Measurements from ENCODE around the gene CMTM7.

Gene CMTM7

GRCh38 chr3:32391643-32392535 lies at the start of gene CMTM7:
TSS of gene CMTM7 (plus strand) at chr3:32391853. CDS start at chr3:32391907, 54 bp downstream.
- DNase-seq = peak in 27 of 42 donors; percentile 6 to 60 (median 29)
- intact Hi-C loops (cut with DNase I) = no loop called here

GRCh38 chr3:32347343-32348125 lies 44.1 kb upstream of the CMTM7 start:
- no peak for DNase-seq
- intact Hi-C loops (cut with DNase I) = no loop called here

- DNase-seq = no peak
- intact Hi-C loops (cut with DNase I) = no loop called here
Observed at GRCh38 chr3:32349184-32349583, 42.5 kb upstream of the CMTM7 start.

GRCh38 chr3:32352563-32352962 lies 39.1 kb upstream of the CMTM7 start:
- intact Hi-C loops (cut with DNase I) = no loop called here
- no peak for DNase-seq

GRCh38 chr3:32353351-32353750 lies 38.3 kb upstream of the CMTM7 start:
- intact Hi-C loops (cut with DNase I) = no loop called here
- DNase-seq = no peak

GRCh38 chr3:32354362-32354778 lies 37.3 kb upstream of the CMTM7 start:
- no peak for DNase-seq
- intact Hi-C loops (cut with DNase I) = no loop called here

GRCh38 chr3:32355751-32356291 lies 35.8 kb upstream of the CMTM7 start:
- no peak for DNase-seq
- intact Hi-C loops (cut with DNase I) = no loop called here

- intact Hi-C loops (cut with DNase I) = no loop called here
- no peak for DNase-seq
Observed at GRCh38 chr3:32359766-32360492, 31.7 kb upstream of the CMTM7 start.

GRCh38 chr3:32360493-32360827 lies 31.2 kb upstream of the CMTM7 start:
- no peak for DNase-seq
- intact Hi-C loops (cut with DNase I) = no loop called here

- intact Hi-C loops (cut with DNase I) = no loop called here
- no peak for DNase-seq
Observed at GRCh38 chr3:32366638-32367397, 24.8 kb upstream of the CMTM7 start.

- intact Hi-C loops (cut with DNase I) = no loop called here
Observed at GRCh38 chr3:32367442-32367841, 24.2 kb upstream of the CMTM7 start.

GRCh38 chr3:32371461-32372212 lies 20.0 kb upstream of the CMTM7 start:
- intact Hi-C loops (cut with DNase I) = loop anchor here (10.0 kb wide), 1 partner anchor 93 kb away; no protein-coding TSS in a partner anchor
- DNase-seq = no peak

More at GRCh38 chr3:32367442-32367841, 24.2 kb upstream of the CMTM7 start:
- DNase-seq = no peak

GRCh38 chr3:32372213-32372490 lies 19.5 kb upstream of the CMTM7 start:
- DNase-seq = no peak
- intact Hi-C loops (cut with DNase I) = loop anchor here (10.0 kb wide), 1 partner anchor 93 kb away; no protein-coding TSS in a partner anchor

- intact Hi-C loops (cut with DNase I) = loop anchor here (10.0 kb wide), 1 partner anchor 92 kb away; no protein-coding TSS in a partner anchor
- no peak for DNase-seq
Observed at GRCh38 chr3:32373276-32373675, 18.4 kb upstream of the CMTM7 start.

GRCh38 chr3:32373844-32374243 lies 17.8 kb upstream of the CMTM7 start:
- intact Hi-C loops (cut with DNase I) = loop anchor here (10.0 kb wide), 1 partner anchor 91 kb away; no protein-coding TSS in a partner anchor
- DNase-seq = no peak

GRCh38 chr3:32374788-32375595 lies 16.7 kb upstream of the CMTM7 start:
- intact Hi-C loops (cut with DNase I) = loop anchor here (10.0 kb wide), 1 partner anchor 90 kb away; no protein-coding TSS in a partner anchor
- DNase-seq = peak in 30 of 42 donors; percentile 23 to 86 (median 66)

- intact Hi-C loops (cut with DNase I) = loop anchor here (10.0 kb wide), 1 partner anchor 89 kb away; no protein-coding TSS in a partner anchor
- no peak for DNase-seq
Observed at GRCh38 chr3:32375596-32375930, 16.1 kb upstream of the CMTM7 start.

All from head of caudate nucleus (tissue), 42 donors.